GM19099 (cell line): ENCODE results near the gene ZNF777.
A peak's percentile ranks its signal among the peaks of the same experiment; 100 is the strongest.

Experiments
- POLR2A ChIP-seq: IDR thresholded peaks from 3 replicates; pipeline ENCODE4 v1.6.1; 2011; ENCODE audit warnings: low read depth; ENCODE audit not compliant: insufficient read length; ENCODE audit errors: extremely low read depth

ZNF777 gene

GRCh38 chr7:149460493-149461277, at the start of gene ZNF777:
Gene ZNF777 (minus strand): TSS chr7:149461062. CDS start chr7:149456022, 5,040 bp downstream.
- peak; percentile 77 for TF ChIP-seq POLR2A

DNA sequence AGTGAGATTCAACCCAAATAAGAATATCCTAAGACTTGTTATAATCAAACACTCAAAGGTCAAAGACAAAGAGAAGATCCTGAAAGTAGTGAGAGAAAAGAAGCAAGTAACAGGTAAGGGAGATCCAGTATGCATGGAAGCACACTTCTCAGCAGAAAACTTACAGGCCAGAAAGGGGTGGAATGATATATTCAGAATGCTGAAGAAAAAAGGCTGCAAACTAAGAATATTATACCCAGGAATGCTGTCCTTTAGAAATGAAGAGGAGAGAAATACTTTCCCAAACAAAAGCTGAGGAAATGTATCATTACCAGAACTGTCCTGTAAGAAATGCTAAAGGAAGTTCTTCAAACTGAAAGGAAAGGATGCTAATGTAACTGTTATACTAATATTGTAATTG, 49.4 kb upstream of the ZNF777 start:
- no peak for TF ChIP-seq POLR2A

GRCh38 chr7:149509774-149510173, 48.9 kb upstream of the ZNF777 start:
- TF ChIP-seq POLR2A = no peak

- no peak for TF ChIP-seq POLR2A
Measured at GRCh38 chr7:149505551-149505950, 44.7 kb upstream of the ZNF777 start.

- TF ChIP-seq POLR2A = no peak
Measured at GRCh38 chr7:149501651-149502050, 40.8 kb upstream of the ZNF777 start.

GRCh38 chr7:149500910-149501309, 40.0 kb upstream of the ZNF777 start:
- no peak for TF ChIP-seq POLR2A

DNA sequence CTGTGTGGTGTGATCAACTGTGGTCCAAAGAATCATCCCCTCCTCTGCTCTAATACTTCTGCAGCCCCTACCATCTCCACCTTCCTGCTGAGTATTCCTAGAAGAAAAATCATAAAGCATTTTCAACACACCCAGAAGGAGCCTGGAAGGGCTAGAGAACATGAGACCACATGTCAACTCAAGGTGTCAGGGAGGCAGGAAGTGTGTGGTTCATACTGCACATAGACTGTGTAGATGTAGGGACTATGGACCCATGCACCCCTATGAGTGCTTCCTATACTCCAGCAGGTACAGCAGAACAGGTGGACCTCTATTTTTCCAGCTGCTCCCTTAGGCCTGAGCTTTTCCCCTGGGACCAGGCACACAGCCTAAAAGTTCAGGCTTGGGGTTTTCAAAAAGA, 39.3 kb upstream of the ZNF777 start:
- no peak for TF ChIP-seq POLR2A

DNA sequence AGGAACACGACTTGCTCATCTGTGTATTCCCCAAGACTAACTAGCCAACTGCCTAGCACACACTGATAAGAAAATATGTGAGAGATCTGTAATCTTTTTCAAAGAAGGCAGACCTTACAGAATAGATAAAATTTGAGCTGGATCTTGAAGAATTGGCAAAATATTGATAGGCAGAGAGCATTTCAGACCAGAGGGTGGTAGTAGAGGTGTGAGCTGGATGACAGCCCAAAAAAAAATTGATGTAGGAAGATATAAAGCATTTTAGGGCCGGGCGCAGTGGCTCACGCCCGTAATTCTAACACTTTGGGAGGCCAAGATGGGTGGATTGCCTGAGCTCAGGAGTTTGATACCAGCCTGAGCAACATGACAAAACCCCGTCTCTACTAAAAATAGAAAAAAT, 37.9 kb upstream of the ZNF777 start:
- no peak for TF ChIP-seq POLR2A

DNA sequence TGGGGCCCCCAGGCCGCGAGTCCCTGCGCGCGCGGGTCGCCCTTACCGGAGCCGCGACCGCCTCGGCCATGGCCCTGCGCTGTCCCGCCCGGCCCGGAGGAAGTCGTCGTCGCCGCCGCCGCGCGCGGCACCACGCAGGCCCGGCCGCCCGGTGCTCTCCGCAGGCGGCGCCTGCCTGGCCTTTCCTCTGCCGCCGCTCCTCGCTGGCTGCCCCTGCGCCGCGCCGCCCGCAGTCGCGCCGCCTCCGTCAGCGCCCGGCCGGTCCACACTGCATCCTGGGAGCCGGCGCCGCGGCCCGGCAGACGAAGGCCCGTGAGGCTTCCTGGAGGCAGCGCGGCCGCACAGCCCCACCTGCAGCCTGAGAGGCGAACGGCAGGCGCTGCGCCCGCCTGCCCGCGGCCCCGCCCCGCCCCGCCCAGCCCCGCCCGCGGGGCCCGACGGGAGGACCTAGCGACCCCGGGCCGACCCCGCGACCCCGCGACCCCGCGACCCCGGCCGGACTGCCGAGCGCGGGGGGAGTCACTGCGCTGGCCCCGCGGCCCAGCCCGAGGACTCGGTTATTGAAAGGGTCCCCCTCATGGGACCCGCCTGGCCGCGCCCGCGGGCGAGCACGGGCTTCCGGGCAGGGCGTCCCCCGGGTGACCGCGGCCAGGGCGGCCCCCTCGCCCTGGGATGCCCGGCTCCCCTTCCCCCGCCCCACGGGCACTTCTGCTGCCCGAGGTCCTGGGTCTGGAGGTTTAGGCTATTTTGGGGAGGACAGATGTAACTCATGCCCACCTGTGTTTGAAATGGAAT, 36.8 kb upstream of the ZNF777 start, which contains the start of gene ZNF746:
TSS of gene ZNF746 (minus strand) at position 343 of the 795 bp plus-strand sequence. CDS start at position 70, 273 bp downstream.
- peak; percentile 77 for TF ChIP-seq POLR2A

DNA sequence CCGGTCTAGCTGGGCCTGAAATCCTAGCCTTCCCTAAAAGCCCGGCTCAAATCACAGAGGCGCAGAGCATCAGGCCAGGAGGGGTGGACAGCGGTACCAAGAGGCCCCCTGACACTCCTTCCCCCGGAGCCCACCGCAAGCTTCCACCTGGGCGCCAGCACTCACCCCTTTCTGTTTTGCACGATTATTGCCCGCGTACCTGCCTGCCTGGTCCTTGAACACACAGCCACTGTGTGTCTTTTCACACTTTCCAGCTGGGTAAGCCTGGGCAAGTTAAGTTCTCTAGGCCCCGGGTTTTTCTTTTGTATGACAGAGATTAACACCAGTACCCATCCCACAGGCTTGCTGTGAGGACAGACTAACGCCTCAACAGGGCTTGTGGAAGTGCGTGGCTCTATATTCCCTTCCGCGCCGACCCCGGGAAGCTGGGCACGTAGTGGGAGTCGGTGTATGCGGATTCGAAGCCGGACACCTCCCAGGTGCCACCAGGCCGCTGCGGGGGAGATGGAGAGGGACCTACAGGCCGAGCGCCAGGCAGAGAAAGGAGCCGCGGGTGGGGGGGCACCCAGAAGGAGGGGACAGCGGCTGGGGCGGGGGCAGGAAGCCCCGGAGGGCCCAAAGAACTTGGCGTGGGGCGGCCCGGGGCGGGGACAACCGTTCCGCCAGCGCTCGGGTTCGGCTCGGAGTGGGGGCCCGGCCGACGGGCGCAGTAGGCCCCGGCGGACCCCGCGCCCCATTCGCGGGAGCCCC, 36.0 kb upstream of the ZNF777 start:
- no peak for TF ChIP-seq POLR2A

DNA sequence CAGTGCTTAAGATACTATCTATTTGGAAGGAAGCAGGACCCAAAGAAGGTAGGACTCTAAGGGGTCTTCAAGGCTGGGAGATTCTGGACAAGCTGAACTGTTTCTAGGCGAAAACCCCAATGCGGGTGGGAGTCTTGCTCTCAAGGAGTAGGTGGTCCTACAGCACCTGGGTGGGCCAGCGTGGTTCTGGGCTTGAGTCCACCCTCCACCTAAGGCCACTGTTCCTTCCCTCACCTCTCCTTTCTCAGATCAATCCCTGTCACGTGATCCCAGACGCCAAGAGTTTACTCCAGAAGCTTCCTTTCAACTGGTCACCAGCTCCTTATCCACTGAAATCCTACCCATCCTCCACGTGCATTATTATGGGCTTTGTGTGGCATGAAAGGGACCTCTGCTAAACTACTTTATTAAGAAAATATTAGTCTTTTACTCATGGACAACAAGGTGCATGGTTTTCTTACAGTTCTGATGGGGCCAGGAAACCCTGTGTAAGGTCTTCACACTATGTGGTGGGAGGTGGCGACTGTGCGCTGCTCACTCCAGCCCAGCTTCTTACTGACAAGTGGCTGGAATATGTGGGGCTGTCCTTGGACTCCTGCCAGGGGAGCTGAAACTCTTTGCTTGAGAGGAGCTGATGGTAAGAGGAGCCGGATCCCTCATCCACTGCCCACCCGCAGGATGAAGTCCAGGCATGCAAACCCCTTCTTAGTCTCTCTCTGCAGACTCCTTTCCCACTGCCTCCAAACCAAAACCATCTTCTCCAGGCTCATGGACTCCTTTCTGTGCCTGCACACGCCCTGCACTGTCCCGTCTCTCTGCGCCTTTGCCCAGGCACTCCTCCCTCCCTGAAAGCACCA, 35.2 kb upstream of the ZNF777 start:
- no peak for TF ChIP-seq POLR2A

GRCh38 chr7:149494738-149495368, 34.0 kb upstream of the ZNF777 start:
- no peak for TF ChIP-seq POLR2A

DNA sequence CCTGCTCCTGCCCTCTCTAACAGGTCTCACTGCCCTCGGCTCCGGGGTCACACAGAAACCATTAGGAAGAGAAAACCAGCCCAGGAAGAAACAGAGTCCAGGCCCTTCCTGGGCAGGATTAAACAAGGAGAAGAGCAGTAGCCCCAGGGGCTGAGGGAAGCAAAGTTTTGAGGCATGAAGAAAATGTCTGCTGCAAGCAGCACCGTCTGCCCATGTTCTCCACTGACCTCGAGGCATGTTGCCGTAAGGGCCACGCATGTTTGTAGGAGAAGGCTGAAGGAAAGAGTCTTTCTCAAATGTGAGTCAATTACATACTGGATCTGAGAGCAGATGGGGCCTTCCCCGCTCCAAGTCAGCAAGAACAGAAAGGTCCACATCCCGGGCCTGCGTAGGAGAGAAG, 32.5 kb upstream of the ZNF777 start:
- TF ChIP-seq POLR2A = no peak
